GM19397 (cell line): ENCODE measurements around the gene PDZD7.

Source experiments
- ATAC-seq: cut with Tn5 transposase; IDR thresholded peaks from one replicate; pipeline ENCODE4 v1.9.1; 2021; ENCODE audit warnings: mild to moderate bottlenecking, moderate library complexity; ENCODE audit not compliant: unreplicated experiment

Gene PDZD7

DNA sequence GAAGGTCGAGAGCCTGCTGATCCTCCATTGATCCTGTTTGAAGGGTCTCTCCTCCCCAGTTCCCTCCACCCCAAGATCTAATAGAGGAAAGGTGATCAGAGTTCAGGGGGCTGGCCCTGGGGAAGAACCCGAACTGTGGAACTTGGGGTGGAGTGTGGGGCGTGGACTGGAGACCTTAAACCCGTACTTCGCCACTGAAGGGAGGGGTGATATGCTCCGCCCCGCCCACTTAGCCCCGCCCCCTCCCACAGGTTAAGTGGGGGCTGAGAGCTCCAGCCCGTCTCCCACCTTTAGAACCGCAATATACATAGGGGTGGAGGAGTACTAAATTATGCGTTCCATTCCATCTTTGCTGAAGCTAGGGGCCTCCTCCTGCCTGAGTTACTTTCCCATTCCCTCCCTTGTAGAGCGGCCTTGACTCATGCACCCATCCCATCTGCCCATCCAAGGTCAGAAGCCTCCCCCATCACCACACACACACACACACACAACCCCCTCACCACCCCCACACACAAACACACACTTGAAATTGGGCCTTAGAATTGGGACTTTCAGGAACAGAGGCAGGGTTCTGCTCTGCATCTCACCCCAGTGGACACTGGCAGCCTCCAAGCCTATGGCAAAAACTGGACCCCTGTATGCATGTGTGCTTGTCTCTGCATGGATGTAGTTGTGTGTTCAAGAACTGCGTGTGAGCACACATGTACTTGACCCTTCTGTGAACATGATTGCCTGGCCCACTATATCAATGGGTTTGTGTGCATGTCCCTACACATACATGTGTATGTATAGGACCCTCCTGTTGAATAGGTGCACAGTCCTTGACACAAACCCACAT, 60.6 kb downstream of the PDZD7 start:
- ATAC-seq: no peak

- ATAC-seq: no peak
Observed at GRCh38 chr10:100969187-100970075, 61.5 kb downstream of the PDZD7 start, which contains the start of gene SEMA4G. Gene SEMA4G, plus strand, starts transcription at chr10:100969504. Its CDS starts 3,409 bp downstream, at chr10:100972913.

DNA sequence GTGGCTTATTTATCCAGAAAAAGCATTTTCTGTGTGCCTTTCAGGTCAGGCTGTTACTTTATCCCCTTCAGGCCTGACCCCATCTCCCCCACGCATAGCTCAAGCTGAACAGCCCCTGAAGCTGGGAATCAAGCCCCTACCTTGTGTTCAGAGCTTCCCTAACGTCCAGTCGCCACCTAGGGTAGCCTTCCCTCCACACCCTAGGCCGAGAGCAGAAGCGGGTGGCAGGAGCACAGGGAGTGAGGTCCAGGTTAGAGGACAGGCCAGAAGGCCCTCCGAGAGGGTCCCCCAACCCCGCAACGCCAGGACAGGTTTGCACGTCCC, 62.1 kb downstream of the PDZD7 start:
- ATAC-seq: no peak

GRCh38 chr10:100968062-100968736, 62.7 kb downstream of the PDZD7 start:
- ATAC-seq: no peak

GRCh38 chr10:100967332-100967731, 63.6 kb downstream of the PDZD7 start:
- no peak for ATAC-seq

GRCh38 chr10:100966887-100967286, 64.0 kb downstream of the PDZD7 start:
- no peak for ATAC-seq

GRCh38 chr10:100965820-100966219, 65.1 kb downstream of the PDZD7 start:
- ATAC-seq: no peak

DNA sequence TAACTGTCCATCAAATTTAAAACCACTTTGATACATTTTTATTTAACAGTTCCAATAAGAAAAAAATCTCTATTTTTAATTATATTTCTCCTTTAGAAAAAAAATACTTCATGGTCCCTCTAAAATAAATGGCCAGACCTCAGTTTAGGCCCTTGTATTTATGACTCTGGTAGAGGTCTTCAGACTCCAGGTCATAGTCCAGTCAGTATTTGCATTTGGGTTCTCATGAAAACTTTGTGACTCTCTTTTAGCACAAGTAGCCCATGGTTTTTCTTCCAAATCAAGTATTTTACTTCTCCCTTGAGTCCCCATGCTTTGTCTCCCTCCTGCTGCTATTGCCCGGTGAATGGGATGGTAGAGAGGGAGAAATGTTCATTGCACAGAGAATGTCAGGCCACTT, 67.1 kb downstream of the PDZD7 start:
- no peak for ATAC-seq

DNA sequence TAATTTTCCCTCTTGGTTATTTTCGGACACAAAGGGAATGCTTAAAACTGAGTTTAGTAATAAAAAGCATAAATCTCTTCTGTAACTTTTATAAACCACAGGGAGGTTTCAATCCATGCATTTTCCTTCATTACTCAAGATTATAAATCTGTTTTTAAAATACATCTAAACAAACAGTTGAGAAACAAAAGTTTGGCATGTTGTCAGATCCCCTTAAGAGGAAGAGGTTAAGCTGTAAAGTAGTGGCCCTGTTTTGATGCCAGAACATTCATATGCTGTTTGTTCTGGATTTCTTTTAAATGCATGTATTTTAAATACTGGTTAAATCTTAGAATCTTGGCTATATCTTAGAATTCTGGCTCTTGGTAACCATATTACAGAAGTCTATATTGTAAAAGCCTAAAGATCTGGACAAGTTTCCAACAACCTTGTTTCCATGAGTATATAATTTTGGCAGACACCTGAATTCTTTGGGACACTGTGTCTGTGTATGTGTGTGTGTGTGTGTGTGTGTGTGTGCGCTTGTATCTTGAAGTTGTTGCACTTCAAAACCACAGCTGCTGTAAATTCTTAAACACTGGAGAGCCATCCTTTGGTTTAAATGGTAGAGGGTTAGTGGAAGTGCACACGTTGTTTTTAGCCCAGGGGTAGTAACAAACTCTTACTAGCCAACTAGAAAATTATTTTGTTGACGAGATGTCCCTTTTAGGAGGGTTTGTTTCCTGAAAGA, 68.4 kb downstream of the PDZD7 start:
- no peak for ATAC-seq

DNA sequence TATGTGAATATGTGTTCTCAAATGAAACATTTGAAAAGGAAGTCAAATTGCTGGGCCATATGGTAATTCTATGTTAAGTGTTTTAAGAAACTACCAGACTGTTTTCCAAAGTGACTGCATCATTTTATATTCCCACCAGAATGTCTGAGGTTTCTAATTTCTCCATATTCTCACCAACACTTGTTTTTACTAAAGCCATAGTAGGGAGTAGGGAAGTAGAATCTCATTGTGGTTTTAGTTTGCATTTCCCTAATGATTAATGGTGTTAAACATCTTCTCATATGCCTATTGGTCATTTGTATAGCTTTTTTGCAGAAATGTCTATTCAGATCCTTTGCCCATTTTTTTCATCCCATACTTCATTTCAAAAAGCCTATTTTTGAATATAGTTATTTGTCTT, 70.7 kb downstream of the PDZD7 start:
- no peak for ATAC-seq
